ENCODE data around the gene LRRC45.

Gene LRRC45

GRCh38 chr17:81994593-81995462, 28.3 kb upstream of the LRRC45 start:
- no peak for DNase-seq

GRCh38 chr17:81995463-81996231, 27.5 kb upstream of the LRRC45 start:
- DNase-seq: no peak

DNA sequence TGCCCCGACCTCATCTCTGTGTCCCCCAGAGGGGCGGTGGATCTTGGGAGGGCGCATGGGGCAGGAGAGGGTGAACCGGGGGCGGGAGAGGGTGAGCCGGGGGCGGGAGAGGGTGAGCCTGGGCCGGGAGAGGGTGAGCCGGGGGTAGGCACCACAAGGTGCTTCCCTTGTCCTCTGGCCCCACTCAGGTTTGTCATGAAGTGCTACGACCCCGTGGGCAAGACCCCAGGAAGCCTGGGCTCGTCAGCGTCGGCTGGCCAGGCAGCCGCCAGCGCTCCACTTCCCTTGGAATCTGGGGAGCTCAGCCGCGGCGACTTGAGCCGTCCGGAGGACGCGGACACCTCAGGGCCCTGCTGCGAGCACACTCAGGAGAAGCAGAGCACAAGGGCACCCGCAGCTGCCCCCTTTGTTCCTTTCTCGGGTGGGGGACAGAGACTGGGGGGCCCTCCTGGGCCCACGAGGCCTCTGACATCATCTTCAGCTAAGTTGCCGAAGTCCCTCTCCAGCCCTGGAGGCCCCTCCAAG, 26.8 kb upstream of the LRRC45 start:
- DNase-seq: no peak

DNA sequence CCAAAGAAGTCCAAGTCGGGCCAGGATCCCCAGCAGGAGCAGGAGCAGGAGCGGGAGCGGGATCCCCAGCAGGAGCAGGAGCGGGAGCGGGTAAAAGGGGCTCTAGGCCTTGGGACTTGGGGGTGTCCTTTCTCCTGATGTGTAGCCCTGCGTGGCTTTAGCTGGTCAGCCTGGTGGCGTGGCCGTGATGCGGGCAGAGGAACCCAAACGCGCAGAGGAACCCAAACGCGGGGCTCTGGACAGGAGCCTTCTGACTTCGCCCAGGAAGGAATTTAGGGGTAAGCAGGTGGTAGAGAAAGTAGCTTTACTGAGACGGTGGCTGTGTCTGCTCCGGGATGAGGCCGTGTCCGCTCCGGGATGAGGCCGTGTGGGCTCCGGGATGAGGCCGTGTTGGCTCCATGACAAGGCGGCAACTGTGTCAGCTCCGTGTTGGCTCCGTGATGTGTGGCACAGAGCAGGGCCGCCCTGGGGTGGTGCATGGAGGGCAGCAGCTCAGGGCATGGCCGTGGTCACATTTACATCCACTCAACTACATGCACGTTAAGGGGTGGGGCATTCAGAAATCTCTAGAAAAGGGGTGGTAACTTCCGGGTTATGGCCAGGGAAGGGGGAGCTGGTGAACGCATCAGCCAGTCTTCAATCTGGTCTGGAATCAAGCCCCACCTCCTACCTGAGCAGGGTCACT, 26.2 kb upstream of the LRRC45 start:
- DNase-seq: no peak

DNA sequence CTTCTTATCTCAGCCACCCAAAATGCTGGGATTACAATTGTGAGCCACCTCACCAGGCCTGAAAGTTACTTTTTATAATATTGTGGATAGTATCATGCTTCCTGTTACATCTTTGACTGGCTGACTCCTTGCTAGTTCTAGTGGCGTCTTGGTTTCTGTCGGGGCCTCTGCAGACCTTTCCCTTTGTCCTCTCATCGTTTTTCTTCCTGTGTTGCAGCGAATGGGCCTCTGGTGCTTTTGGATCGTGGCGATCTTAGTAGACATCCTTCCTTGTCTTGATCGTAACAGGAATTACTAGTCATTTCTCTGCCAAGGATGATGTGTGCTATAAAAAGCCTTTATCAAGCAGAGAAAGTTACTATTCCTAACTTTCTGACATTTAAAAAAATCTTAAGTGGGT, 24.9 kb upstream of the LRRC45 start:
- DNase-seq: no peak

DNA sequence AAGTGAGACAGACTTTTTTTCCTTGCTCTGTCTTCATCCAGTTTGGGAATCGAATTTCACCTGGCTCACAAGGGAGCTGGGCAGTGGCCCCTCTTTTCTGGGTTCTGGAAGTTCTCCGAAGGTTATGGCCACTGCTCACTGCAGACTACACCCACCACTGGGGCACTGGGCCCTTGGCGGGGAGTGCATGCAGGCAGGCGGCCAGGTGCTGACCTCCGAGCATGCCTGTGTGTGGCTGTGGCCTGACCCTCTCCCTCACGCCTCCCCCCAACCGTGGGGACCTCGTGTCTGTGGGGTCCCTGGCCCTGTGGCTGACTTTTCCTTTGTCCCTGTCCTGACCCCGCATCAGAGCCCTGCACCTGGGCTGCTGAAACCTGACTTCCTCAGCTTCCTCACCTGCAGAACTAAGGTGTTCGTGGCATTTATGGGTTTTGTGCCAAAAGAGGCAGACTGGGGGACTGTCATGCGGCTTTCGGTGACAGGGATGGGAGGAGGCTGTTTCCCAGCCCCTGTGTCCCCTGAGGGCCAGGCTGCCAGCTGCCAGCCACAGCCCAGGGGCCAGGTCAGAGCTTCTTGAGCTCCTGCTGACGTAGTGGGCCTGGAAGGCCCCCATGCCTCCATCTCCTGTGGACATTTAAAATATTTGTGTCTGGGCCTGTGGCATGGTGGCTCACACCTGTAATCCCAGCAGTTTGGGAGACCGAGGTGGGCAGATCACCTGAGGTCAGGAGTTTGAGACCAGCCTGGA, 24.2 kb upstream of the LRRC45 start:
- DNase-seq: no peak

- DNase-seq: no peak
Measured at GRCh38 chr17:81999587-81999975, 23.5 kb upstream of the LRRC45 start.

DNA sequence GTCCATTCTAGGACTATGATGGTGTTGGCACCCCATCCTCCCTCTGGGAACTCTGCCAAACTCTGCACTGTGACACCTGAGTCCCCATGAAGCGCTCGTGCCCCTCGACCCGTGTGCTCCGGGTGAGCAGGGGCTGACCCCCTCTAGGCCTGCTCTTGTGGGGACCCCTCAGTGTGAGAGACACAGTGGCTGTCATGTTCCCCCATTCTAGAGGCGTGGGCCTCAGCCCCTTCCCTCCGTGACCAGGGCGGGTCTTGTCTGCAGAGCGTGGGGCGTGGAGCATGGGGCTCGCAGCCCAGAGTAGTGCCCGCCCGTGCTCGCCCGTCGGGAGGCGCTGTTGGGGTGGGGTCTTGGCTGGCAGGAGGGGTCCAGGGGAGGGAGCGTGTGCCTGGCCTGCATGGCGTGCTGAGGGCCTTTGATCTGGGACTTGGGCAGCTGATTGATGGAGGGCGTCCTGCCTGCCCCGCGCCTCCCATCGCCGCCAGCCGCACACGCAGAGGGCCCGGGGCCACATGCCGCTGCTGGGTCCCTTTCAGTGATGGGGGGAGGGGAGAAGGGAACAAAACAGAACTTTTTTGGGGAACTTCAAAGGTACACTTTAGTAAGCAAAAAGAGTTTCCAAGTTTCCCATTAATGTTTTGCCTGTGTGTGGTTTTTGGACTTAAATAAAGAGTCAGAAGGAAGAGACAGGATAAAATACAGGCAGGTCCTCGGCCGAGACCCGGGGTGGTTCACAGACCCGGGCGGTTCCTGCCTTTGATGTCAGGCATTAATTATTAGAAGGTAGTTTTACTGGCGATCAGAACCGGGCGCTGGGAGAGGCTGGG, 22.9 kb upstream of the LRRC45 start:
- no peak for DNase-seq

GRCh38 chr17:82000803-82001570, 22.1 kb upstream of the LRRC45 start:
- no peak for DNase-seq

GRCh38 chr17:82001571-82002056, 21.5 kb upstream of the LRRC45 start:
- no peak for DNase-seq

DNA sequence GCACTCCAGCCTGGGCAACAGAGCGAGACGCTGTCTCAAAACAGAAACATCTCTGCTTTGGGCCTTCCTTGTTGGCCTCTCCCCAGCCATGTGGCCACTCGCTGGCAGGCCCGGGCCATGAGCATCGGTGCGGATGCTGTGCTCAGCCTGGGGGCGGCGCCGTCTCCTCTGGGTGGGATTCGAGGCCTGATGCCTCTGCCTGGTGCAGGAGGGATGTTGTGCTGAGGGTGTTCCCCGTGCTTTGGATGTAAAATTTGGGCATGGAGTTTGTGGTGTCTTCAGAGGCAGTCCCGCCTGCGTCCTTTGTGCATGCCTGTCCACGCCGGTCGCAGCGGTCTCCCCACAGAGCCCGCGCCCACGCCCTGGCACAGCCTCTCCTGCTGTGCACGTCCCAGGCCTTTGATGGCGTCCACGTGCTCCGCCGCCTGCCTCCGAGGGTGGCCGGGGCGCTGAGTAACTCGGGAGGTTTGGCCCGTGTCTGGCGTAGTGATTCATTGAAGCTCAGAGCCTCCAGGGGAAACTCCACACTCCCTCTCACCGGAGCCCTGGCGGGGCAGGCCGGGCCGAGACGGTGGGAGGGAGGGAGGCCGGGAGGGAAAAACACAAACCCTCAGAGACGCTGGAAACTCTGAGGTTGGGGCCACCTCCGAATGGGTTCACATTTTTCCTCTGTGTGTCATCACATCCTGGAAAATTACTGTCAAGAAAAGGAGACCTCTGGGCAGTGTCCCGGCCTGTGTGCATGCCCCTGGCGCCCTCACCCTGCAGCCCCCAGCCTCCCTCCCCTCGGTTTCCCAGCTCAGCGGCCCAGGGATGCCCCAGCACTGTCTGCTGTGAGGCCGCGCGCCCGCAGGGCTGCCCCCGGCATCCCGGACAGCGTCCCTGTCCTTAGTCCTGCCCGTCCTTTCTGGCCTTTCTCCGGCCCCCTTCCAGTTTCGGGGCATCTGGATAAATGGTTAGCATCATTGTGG, 19.4 kb upstream of the LRRC45 start:
- DNase-seq: peak; percentile 75

DNA sequence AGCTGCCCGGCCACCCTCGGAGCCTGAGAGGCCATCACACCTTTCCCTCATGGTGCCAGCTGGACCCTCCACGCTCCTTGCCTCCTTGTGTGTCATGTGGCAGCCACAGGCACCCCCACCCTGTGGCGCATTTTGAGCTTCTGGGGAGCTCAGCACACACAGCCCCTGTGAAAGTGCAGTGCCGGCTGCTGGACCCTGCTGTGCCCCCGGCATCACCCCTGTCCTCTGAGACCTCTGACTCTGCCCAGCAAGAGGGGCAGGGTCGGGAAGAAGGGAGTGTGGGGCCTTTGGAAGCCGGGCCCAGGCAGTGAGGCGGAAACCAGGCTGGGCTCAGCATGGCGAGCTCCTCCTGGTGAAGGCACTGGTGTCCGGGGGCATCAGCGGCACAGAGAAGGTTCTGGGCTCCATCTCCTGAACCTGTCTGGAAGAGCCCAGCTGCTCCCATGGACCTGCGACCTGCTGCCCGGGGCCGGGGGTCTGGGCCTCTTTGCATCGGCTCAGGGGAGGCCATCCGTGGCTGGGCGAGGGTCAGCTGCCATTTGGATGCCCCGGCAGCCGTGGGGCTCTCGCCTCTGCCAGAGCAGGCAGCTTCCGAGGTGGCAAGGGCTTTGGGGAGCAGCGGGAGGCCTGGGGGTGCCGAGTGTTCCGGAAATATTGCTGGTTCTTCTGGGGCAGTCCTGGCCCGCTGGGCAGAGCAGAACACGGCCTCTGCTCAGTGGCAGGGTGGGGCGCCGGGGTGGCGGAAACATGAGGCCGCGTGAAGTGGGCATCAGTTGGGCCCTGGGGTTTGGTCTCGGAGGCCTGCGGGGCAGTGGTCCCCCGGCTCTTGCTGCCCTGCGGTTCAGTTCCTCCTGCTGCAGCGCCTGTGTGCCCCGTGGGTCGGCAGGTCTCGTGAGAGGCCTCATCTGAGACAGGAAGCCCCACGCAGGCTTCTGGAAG, 18.3 kb upstream of the LRRC45 start:
- no peak for DNase-seq

GRCh38 chr17:82005701-82006348, 17.3 kb upstream of the LRRC45 start:
- no peak for DNase-seq

GRCh38 chr17:82006468-82007227, 16.5 kb upstream of the LRRC45 start:
- no peak for DNase-seq

GRCh38 chr17:82007228-82007494, 15.9 kb upstream of the LRRC45 start:
- DNase-seq: no peak

DNA sequence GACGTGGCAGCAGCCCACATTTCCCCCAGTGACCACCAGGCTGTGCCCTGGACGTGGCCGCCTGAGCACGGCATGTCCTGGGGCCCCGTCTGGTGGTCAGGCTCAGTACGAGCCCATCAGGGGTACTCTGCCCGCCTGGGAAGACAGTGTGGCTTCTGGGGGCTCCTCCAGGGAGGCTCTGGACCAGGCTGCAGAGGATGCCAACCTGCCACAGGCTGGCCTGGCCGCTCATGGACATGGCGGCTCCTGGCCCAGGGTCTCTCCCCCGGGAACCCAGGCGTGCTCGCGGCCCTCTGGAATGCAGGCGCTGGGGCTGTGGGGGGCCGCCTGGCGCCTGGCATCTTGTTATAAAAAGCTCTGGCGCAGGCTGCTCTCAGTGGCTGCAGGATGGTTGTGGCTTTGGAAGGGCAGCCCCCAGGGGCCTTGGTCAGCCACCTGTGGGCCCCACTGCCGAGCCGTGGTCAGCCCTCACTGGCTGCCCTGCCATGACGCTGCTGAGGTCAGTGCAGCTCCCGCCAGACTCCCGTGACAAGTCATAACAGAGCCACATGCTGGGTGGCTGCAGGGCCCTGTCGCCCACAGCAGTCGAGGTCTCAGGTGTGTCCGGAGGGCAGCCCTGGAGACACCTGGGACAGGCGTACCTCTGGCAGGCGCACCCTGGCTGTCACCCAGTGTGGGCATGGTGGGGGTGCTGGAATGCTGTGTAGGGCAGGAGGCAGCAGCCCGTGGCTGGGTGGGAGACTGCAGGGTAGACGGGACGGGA, 15.4 kb upstream of the LRRC45 start:
- no peak for DNase-seq
